ENCODE measurements around the gene SAMD3. TPM values are rescaled to one million over a fixed set of nuclear protein-coding genes. Genes with fewer than 3 reads are reported as not detected.
"Not testable (repeated sequence)": the region's sequence is repeated elsewhere in the genome, so short reads cannot be mapped to it uniquely, and the experiment has no call there.

The SAMD3 gene
- total RNA-seq = 3.0 and 5.5 TPM in 2 replicates

GRCh38 chr6:130222775-130223174, at the start of gene SAMD3:
Gene SAMD3 (minus strand): TSS chr6:130222951. CDS start chr6:130215273, 7,678 bp downstream.
- H3K4me3 ChIP-seq (ENCODE audit: low read depth, low read length) = no peak within 1 kb of the TSS
- no peak for TF ChIP-seq CTCF (IDR thresholded peaks at IDR 0.05; ENCODE audit: insufficient read depth, low read depth, low read length)
- DNase-seq (ENCODE audit: low read depth) = no peak

DNA sequence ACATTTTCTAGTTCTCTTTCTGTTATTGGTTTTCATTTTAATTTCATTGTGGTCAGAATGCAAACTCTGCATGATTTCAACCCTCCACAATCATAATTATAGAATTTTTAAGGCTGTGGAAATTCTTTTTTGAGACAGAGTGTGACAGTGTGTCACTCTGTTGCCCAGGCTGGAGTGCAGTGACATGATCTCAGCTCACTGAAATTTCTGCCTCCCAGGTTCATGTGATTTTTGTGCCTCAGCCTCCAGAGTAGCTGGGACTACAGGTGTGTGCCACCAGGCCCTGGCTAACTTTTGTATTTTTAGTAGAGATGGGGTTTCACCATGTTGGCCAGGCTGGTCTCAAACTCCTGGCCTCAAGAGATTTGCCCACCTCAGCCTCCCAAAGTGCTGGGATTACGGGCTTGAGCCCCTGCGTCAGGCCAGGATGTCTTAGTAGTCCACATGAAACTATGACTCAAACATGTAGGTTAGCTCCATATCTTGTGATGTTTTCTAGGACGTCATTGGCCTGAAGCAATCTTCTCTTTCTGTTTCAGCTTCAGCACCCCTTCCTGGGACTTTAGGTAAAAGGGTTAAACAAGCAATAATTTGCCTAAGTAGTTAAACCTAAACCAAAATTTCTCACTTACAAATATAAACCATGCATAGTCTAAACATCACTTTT, 47.4 kb upstream of the SAMD3 start:
- no peak for DNase-seq (ENCODE audit: low read depth)
- no peak overlapping the region for H3K4me3 ChIP-seq (ENCODE audit: low read depth, low read length)
- TF ChIP-seq CTCF (IDR thresholded peaks at IDR 0.05; ENCODE audit: insufficient read depth, low read depth, low read length) = no peak

DNA sequence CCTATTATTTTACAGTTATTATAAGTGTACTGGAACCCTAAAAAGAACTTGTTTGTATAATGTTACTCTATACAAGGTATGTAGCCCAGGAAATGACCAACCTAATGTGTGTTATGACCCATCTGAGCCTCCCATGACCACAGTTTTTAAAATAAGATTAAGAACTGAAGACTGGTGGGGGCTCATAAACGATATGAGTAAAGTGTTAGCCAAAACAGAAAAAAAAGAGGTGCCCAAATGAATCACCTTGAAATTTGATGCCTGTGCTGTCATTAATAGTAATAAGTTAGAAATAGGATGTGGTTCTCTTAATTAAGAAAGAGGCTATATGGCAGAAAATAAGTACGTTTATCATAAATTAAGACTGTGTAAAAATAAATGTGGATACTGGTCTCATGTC, 42.8 kb upstream of the SAMD3 start:
- DNase-seq (ENCODE audit: low read depth); H3K4me3 ChIP-seq (ENCODE audit: low read depth, low read length): not testable (repeated sequence)

GRCh38 chr6:130262008-130262407, 39.3 kb upstream of the SAMD3 start:
- H3K4me3 ChIP-seq (ENCODE audit: low read depth, low read length) = no peak overlapping the region
- no peak for TF ChIP-seq CTCF (IDR thresholded peaks at IDR 0.05; ENCODE audit: insufficient read depth, low read depth, low read length)
- no peak for DNase-seq (ENCODE audit: low read depth)

- DNase-seq (ENCODE audit: low read depth); H3K4me3 ChIP-seq (ENCODE audit: low read depth, low read length): not testable (repeated sequence)
Observed at GRCh38 chr6:130261558-130261957, 38.8 kb upstream of the SAMD3 start.

DNA sequence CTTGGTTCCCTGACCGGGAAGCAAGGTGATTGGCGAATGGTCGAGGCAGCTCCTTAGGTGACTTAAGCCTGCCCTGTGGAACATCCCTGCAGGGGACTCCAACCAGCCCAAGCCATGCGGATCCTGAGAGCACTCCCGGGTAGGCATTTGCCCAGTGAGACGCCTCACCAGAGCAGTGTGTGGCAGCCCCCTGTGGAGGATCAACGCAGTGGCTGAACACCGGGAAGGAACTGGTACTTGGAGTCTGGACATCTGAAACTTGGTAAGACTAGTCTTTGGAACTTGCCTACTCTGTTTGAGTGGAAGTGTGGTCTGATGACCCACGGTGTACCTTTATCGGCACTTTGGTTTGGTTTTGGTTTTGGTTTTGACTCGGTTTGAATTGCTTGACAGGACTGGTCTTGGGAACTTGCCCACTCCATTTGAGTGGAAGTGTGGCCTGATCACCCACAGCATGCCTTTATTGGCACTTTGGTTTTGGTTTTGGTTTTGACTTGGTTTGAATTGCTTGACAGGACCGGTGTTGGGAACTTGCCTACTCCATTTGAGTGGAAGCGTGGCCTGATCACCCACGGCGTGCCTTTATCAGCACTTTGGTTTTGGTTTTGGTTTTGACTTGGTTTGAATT, 38.0 kb upstream of the SAMD3 start:
- H3K4me3 ChIP-seq (ENCODE audit: low read depth, low read length); DNase-seq (ENCODE audit: low read depth): not testable (repeated sequence)

GRCh38 chr6:130260050-130260462, 37.3 kb upstream of the SAMD3 start:
- not testable (repeated sequence) for H3K4me3 ChIP-seq (ENCODE audit: low read depth, low read length); DNase-seq (ENCODE audit: low read depth)

DNA sequence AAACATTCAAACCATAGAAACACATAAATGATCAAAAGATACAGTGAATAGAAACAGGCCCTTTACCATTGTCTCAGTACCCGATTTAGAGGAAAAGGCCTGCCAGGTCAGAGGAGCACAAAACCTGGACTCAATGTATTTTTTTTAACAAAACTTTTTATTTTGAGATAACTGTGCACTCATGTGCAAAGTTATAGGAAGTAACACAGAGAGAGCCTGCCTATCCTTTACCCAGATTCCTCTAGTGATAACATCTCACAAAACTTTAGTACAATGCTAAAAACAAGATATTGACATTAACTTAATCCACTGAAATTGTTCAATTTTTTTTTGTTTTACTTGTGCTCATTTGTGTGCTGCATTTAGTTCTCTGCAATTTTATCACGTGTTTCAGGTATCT, 36.8 kb upstream of the SAMD3 start:
- DNase-seq (ENCODE audit: low read depth) = no peak
- no peak for TF ChIP-seq CTCF (IDR thresholded peaks at IDR 0.05; ENCODE audit: insufficient read depth, low read depth, low read length)
- no peak overlapping the region for H3K4me3 ChIP-seq (ENCODE audit: low read depth, low read length)

DNA sequence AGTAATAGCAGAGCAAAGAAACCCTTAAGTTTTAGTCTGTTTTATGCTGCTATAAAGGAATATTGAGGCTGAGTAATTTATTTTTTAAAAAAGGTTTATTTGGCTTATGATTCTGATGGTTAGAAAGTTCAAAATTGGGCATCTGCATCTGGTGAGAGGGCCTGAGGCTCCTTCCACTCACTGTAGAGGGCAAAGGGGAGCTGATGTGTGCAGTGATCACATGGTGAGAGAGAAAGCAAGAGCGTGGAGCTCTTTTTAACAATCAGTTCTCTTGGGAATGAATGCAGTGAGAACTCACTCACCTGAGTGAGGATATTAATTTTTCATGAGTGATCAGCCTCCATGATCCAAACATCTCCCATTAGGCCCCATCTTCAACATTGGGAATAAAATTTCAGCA, 36.4 kb upstream of the SAMD3 start:
- DNase-seq (ENCODE audit: low read depth) = no peak
- TF ChIP-seq CTCF (IDR thresholded peaks at IDR 0.05; ENCODE audit: insufficient read depth, low read depth, low read length) = no peak
- H3K4me3 ChIP-seq (ENCODE audit: low read depth, low read length) = no peak overlapping the region
